Fibroblast of lung (primary cell): ENCODE results near the gene ZFC3H1.

Source experiments
- CTCF ChIP-seq, 2 donors: IDR thresholded peaks in 1 of 2; conservative IDR thresholded peaks in 1 of 2; 1 replicate in 1 of 2; 2 replicates in 1 of 2; pipeline ENCODE4 v1.5.1; 2011 to 2012; ENCODE audit warnings: low read length in 2 of 2, control low read depth in 1 of 2, inconsistent platforms in 1 of 2, low read depth in 1 of 2, mild to moderate bottlenecking in 1 of 2
- EZH2 ChIP-seq: IDR thresholded peaks from 2 replicates; pipeline ENCODE4 v1.5.1; 2012; ENCODE audit warnings: low read length, control low read depth, mild to moderate bottlenecking; ENCODE audit errors: missing control alignments

- TF ChIP-seq CTCF (conservative IDR thresholded peaks at IDR 0.05 in 1 of 2, IDR thresholded peaks at IDR 0.05 in 1 of 2; ENCODE audit: low read depth in 1 of 2, low read length in 2 of 2) (no peak), EZH2 (no peak)
Measured at GRCh38 chr12:71581206-71581605, 82.4 kb downstream of the ZFC3H1 start.
